RCC 7860 (cell line): ENCODE results near the gene MME.

Source experiments
- DNase-seq: peaks from one replicate; pipeline ENCODE4 v3.0.0-alpha.2; 2015; ENCODE audit warnings: low spot score
- FAIRE-seq: peaks from 2 replicates; lab custom pipeline; 2012; peaks lifted over from hg19 to GRCh38; lab: Jason Lieb, UNC

The MME gene

DNA sequence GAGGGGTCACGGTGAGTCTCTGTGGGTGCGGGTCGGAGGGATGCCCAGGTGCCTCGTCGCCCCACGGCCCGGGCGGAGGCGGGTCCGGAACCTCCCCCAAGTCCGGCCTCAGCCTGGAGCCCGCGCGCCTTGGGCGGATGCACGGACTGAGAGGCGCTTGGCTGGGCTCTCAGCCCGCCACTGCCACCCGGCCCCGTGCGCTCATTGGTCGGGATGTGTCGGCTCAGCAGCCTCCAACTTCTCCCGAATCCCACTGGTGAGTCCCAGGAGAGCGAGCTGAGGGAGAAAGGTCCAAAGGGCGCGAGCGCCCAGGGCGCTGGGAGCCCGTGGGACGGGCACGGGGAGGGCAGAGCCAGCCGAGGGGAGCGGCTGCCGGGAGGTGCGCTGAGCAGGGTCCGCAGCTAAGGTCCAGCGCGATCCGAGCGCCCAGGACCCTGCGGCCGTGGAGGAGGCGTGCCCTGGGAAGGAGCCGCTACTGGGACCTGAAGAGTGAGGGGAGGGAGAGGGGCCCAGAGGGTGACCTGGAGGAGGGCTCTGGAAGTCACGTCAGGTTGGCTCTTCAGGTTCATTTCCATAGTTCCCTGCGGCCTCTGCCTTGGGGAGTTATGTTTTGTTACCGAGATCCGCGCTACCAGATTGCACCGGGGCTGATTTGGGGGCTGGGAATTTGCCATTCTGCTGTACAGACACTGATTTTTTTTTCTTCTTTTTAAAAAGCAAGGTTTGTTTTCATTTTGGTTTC is at the start of gene MME:
MME (plus strand) TSS at position 574 of the 742 bp plus-strand sequence. CDS start 3,849 bp downstream, outside the sequence.
- FAIRE-seq (no peak), DNase-seq (peak; percentile 33)

DNA sequence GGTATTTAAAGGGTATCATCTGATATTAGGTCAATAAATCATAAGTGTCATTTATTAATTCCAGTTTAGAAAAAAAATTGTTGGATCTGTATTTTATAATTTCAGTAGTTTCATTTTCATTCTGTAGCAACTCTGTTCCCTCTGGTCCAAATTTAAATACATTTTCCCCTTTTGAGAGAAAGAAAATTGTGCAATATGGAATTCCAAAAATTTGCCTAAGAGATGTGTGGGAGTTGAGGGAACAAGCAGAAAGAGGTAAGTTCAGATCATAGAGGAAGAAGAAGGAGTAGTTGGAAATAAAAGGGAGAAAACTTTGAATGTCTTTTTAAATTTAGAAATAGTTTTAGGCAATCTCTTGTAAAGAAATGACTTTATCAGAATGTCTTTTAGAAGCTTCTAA is 48.9 kb upstream of the MME start:
- FAIRE-seq, result no peak
- DNase-seq, result no peak

DNA sequence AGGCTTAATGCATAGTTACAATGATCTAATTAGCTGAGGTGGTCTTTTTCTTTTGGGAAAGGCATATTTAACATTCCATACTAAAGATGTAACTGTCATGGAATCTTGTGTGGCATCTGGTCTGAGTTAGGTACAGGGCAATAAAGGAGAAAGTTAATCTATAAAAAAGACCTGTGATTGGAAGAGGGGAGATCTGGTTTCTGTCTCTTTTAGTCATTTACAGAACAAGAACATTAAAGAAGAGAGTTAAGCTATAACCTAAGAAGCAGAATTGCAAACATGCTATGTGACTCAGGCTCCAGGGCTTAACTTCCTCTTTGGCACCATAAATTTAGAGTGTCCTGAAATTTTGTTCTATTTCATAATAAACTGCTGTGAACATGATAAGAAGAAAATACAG is 47.2 kb upstream of the MME start:
- DNase-seq (peak; percentile 60), FAIRE-seq (no peak)

DNA sequence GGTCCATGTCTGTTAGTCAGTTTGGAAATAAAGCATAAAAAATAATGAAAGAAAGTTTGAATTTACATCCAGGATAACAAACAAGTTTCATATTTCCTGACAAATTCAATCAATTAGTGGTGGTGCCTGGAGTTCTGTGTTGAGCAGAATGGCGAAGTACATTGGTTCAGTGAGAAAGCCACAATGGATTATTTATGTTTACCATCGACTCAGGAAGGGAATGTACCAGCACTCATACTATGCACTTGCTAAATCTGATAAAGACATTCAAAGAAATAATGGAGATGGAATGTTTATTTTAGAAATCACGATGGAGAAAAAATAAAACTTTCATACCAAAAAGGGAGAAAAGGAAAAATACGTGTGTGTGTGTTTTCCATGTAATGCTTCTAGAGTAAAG is 45.3 kb upstream of the MME start:
- no peak for FAIRE-seq
- DNase-seq, result no peak

DNA sequence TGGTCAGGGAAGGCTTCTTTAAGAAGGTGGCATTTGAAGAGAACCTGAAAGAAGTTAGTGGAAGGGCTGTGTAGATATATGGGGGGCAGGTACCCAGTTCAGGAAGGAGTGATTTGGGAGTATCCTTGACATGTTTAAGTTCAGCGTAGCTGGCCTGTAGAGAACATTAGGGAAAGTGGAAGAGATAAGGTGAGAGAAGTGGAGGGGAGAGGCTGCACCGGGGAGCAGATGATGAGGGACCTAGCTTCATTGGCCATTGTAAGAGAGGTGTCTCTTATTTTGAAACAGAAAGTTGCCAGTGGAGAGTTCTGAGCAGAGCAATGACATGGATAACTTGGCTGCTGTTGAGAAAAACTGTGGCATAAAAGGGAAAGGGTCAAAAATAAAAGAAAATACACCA is 44.6 kb upstream of the MME start:
- FAIRE-seq (no peak), DNase-seq (no peak)

DNA sequence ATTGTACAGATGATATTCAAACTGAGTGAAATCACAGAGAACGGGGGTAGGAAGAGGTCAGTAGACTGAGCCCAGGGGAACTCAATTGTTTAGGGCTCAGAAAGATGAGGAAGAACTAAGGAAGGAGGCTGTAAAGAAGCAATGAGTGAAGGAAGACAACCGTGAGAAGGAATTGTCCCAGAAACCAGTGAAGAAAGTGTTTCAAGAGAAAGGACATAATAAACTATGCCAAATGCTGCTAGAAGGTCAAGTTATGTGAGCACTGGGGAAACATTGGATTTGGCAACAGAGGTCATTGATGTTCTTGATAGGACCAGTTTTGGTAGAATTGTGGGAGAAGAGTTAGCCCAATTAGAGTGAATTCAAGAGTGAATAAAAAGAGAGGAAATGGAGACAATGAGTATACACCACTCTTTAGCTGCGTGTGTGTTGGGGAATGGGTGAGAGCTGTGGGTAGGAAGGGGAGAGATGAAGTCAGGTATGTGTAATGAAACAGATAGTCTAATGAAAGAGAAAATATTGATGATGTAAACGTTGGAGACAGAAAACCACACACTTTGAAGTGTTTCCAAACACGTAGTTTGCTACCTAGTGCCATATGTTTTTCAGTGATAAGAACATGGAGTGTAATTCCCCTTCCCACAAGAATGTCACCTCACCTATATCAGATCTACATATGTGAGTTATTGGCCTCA is 42.5 kb upstream of the MME start:
- FAIRE-seq (no peak), DNase-seq (no peak)

- no peak for FAIRE-seq
- DNase-seq, result no peak
These were observed 41.9 kb upstream of the MME start for GRCh38 chr3:155038203-155038554.

GRCh38 chr3:155046935-155047334 is 33.2 kb upstream of the MME start:
- DNase-seq (no peak), FAIRE-seq (no peak)

DNA sequence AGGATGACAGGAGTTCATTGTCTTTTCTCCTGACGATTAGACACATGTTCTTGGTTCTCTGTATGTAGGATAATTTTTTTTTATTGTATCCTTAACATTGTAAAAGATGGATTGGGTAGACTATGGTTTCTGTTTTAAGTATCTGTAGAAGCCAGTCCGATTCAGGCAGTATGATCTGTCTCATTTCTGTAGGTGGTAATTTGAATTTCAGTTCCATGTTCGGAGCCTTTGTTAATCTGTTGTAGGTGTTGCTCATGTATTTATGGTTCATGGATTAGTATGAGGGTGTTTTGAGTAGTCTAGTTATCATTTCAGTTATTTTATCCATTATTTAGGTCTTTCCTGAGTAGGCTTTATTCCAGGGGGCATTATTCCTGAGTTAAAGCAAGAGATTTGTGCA is 32.4 kb upstream of the MME start:
- DNase-seq (no peak), FAIRE-seq (no peak)

DNA sequence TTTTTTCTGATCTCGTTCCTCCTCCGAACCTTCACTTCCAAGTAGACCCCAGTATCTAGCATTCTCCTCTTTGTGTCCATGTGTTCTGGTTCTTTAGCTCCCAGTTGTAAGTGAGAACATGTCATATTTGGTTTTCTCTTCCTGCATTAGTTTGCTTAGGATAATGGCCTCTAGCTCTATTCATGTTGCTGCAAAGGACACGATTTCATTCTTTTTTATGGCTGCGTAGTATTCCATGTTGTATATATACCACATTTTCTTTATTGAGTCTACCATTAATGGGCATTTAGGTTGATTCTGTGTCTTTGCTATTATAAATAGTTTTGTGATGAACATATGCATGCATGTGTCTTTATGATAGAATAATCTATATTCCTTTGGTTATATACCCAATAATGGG is 30.2 kb upstream of the MME start:
- DNase-seq (no peak), FAIRE-seq (no peak)

DNA sequence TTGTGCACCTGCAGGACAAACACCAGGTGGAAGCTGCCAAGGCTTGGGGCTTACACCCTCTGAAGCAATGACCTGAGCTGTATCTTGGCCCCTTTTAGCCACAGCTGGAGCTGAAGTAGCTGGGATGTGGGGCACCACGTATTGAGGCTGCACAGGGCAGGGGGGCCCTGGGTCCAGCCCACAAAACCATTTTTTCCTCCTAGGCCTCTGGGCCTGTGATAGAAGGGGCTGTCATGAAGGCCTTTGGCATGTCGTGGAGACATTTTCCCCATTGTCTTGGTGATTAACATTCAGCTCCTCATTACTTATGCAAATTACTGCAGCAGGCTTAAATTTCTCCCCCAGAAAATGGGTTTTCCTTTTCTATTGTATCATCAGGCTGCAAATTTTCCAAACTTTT is 27.6 kb upstream of the MME start:
- DNase-seq (no peak), FAIRE-seq (no peak)

DNA sequence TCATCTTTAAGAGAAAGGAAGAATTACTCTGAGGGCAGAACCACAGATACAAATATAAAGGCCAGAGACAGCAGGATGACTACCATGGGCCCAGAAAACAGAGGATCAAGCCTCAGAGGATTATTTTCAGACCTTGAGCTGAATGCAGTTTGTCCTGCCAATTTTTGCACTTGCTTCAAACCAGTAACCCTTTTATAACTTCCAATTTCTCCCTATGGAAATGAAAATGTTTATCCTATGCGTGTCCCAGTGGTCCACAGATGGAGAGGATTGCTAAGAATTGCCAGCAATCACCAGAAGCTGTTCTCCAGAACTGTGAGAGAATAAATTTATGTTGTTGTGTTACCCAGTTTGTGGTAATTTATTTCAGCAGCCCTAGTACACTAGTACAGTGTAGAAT is 26.4 kb upstream of the MME start:
- DNase-seq (no peak), FAIRE-seq (no peak)

GRCh38 chr3:155064920-155065319 is 15.2 kb upstream of the MME start:
- DNase-seq, result no peak
- FAIRE-seq, result no peak

DNA sequence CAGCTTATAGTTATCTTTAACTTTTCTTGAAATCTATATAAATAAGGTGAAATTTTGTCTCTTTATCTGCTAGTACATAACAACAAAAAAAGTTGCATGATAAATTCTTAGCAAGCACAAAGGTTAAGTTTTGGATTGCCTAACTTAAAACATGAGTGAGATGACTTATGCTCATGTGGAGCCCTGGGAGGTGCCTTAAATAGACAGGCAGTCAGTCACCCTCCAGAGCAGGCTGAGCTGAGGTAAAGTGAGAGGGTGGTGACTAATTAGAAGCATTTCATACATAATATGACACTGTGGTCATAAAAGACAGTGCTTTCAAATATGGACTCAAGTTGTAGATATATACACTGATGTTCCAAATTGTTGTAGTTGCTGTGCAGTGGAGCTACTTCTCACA is 14.6 kb upstream of the MME start:
- no peak for FAIRE-seq

GRCh38 chr3:155069729-155070128 is 10.4 kb upstream of the MME start:
- FAIRE-seq (no peak), DNase-seq (no peak)

More for the DNA sequence above, 14.6 kb upstream of the MME start:
- peak; percentile 54 for DNase-seq

DNA sequence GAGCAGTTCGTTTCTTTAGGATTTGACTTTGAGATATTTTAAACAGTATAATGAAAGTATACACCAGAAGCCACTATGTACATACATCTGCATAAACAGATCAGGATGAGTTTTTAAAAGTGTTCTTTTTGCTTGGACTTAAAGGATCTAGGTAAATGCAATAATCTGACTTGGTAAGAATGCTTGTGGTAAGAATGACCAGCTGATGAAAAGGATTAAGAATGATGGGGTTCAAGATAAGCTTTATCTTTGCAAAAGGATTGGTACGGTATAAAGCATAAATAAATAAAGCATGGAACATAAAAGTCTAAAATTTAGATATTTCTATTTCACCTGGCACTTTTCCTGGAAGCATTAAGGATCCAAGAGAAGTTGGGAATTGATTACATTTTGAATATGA is 9.8 kb upstream of the MME start:
- FAIRE-seq, result no peak
- no peak for DNase-seq

DNA sequence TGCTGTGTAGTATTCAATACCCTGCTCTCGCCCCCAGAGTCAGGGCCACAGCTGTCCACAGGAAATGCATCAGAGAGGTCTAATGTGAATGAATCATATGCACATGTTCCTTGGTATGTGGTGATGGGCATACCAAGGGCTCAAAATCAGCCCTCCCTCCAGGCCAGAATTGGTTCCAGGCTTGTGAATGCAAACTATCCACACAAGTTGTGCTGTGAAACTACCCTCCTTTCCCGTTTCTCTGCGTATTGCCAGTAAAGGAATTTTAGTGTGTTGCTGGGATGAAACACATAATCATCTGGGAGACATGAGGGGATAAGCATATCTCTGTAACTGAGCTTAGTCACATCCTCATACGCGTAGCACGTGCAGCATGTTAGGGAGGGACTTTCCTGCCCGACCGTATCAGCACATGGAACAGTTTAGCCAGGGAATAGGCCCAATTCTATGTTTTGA is 9.2 kb upstream of the MME start:
- FAIRE-seq (no peak), DNase-seq (peak; percentile 67)

GRCh38 chr3:155075200-155075599 is 4.9 kb upstream of the MME start:
- FAIRE-seq, result no peak
- DNase-seq, result no peak

DNA sequence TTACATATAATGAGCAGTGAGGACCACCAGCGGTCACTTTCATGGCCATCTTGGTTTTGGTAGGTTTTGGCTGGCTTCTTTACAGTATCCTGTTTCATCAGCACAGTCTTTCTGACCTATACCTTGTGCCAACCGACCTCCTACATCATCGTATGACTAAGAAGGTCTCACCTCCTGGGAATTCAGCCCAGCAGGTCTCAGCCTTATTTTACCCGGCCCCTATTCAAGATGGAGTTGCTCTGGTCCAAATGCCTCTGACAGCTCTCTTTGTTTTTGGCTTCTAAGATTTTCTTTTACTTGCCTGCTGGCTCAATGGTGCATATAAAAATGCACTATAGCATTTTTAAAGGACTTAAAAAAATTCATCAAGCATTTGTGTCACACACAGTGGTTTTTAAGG is 3.2 kb upstream of the MME start:
- FAIRE-seq, result no peak
- no peak for DNase-seq

GRCh38 chr3:155078711-155079467 is 1.2 kb upstream of the MME start:
- no peak for DNase-seq
- FAIRE-seq, result no peak

GRCh38 chr3:155079468-155079745 is 712 bp upstream of the MME start:
- DNase-seq (no peak), FAIRE-seq (no peak)

DNA sequence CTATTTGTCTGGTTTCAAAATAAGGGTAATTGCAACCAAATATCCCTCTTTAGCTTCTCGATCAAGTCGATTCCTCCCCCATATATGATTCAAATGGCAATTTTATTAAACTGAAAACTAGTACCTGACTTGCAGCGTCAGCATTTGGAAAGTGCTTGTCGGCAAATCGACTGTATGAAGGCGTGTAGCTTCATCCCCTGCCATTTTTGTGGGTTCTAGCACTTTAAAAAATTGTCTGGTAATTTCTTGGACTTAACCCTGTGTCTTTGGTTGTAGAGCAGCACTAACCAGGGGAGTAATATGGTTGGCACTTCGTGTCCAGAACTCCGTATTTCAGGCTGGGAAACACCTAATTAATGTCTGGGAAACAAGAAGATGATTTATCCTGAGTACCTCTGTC is 573 bp downstream of the MME start:
- FAIRE-seq (no peak), DNase-seq (no peak)
